Central memory CD8-positive, alpha-beta T cell (primary cell): ENCODE data around the gene PANX2.

ENCODE experiments used
- ATAC-seq: fragments of 150-1000 bp; cut with Tn5 transposase; replicated peaks from 2 replicates; pipeline ENCODE4 v1.10.0; 2022; ENCODE audit warnings: mild to moderate bottlenecking, moderate FRiP score, moderate number of reproducible peaks; ENCODE audit not compliant: poor library complexity, severe bottlenecking; ENCODE audit errors: extremely low read depth
- DNase-seq, 2 donors: peaks; one replicate each; pipeline ENCODE4 v3.0.0; 2021; ENCODE audit warnings: low spot score in 2 of 2
- H3K27ac Mint-ChIP-seq: one replicate; pipeline ENCODE4 v1.8.0; 2022; ENCODE audit warnings: low read depth, mild to moderate bottlenecking, moderate library complexity, mixed read lengths
- H3K27me3 Mint-ChIP-seq: one replicate; pipeline ENCODE4 v1.8.0; 2022; ENCODE audit warnings: mixed read lengths
- H3K36me3 Mint-ChIP-seq: one replicate; pipeline ENCODE4 v1.8.0; 2022; ENCODE audit warnings: mild to moderate bottlenecking, moderate library complexity, mixed read lengths; ENCODE audit not compliant: insufficient read depth
- H3K4me1 Mint-ChIP-seq: one replicate; pipeline ENCODE4 v1.8.0; 2022; ENCODE audit warnings: mixed read lengths
- H3K4me3 Mint-ChIP-seq: one replicate; pipeline ENCODE4 v1.8.0; 2022; ENCODE audit warnings: mild to moderate bottlenecking, moderate library complexity, mixed read lengths
- H3K9me3 Mint-ChIP-seq: one replicate; pipeline ENCODE4 v1.8.0; 2022; ENCODE audit warnings: mixed read lengths

Gene PANX2

GRCh38 chr22:50169181-50169759 is 1.3 kb upstream of the PANX2 start:
- peak overlapping the region; percentile 72 for H3K4me3 Mint-ChIP-seq
- DNase-seq (no peak), ATAC-seq (no peak)
- H3K9me3 Mint-ChIP-seq, result no peaks in the 10 kb centered on the region
- H3K4me1 Mint-ChIP-seq, result peaks cover 7% of the 10 kb centered on the region
- no peak overlapping the region for H3K27ac Mint-ChIP-seq
- H3K27me3 Mint-ChIP-seq, result peaks cover 61% of the 10 kb centered on the region
- H3K36me3 Mint-ChIP-seq, result peaks cover 4% of the 10 kb centered on the region

GRCh38 chr22:50169774-50170341 is 673 bp upstream of the PANX2 start:
- peaks cover 4% of the 10 kb centered on the region for H3K36me3 Mint-ChIP-seq
- ATAC-seq (peak; percentile 28), DNase-seq (no peak)
- H3K27ac Mint-ChIP-seq, result no peak overlapping the region
- peaks cover 7% of the 10 kb centered on the region for H3K4me1 Mint-ChIP-seq
- peak overlapping the region; percentile 72 for H3K4me3 Mint-ChIP-seq
- H3K9me3 Mint-ChIP-seq, result no peaks in the 10 kb centered on the region
- H3K27me3 Mint-ChIP-seq, result peaks cover 57% of the 10 kb centered on the region

- ATAC-seq (no peak), DNase-seq (no peak)
- peaks cover 57% of the 10 kb centered on the region for H3K27me3 Mint-ChIP-seq
- H3K4me1 Mint-ChIP-seq, result peaks cover 7% of the 10 kb centered on the region
- peak overlapping the region; percentile 73 for H3K4me3 Mint-ChIP-seq
- peaks cover 4% of the 10 kb centered on the region for H3K36me3 Mint-ChIP-seq
- H3K27ac Mint-ChIP-seq, result no peak overlapping the region
- H3K9me3 Mint-ChIP-seq, result no peaks in the 10 kb centered on the region
Measured at GRCh38 chr22:50171319-50171964, 911 bp downstream of the PANX2 start.

GRCh38 chr22:50171965-50172421 is 1.5 kb downstream of the PANX2 start:
- Mint-ChIP-seq H3K9me3 (no peaks in the 10 kb centered on the region), H3K27me3 (peaks cover 57% of the 10 kb centered on the region), H3K4me3 (peak overlapping the region; percentile 43), H3K27ac (no peak overlapping the region), H3K36me3 (peaks cover 5% of the 10 kb centered on the region), H3K4me1 (peaks cover 7% of the 10 kb centered on the region)
- DNase-seq (no peak), ATAC-seq (no peak)

- Mint-ChIP-seq H3K9me3 (no peaks in the 10 kb centered on the region), H3K4me1 (peaks cover 7% of the 10 kb centered on the region), H3K27me3 (peaks cover 46% of the 10 kb centered on the region), H3K4me3 (no peak overlapping the region), H3K27ac (no peak overlapping the region), H3K36me3 (peaks cover 5% of the 10 kb centered on the region)
- no peak for ATAC-seq
- no peak for DNase-seq
Measured at GRCh38 chr22:50173311-50173982, 2.9 kb downstream of the PANX2 start.

GRCh38 chr22:50173983-50174355 is 3.4 kb downstream of the PANX2 start:
- Mint-ChIP-seq H3K27me3 (peaks cover 41% of the 10 kb centered on the region), H3K36me3 (peaks cover 5% of the 10 kb centered on the region), H3K9me3 (no peaks in the 10 kb centered on the region), H3K27ac (no peak overlapping the region), H3K4me1 (peaks cover 6% of the 10 kb centered on the region), H3K4me3 (no peak overlapping the region)
- ATAC-seq (no peak), DNase-seq (no peak)

- Mint-ChIP-seq H3K27me3 (peaks cover 38% of the 10 kb centered on the region), H3K9me3 (no peaks in the 10 kb centered on the region), H3K4me3 (no peak overlapping the region), H3K36me3 (peaks cover 4% of the 10 kb centered on the region), H3K27ac (no peak overlapping the region), H3K4me1 (peaks cover 2% of the 10 kb centered on the region)
- no peak for DNase-seq
- no peak for ATAC-seq
Measured at GRCh38 chr22:50174382-50175190, 4.1 kb downstream of the PANX2 start.

- DNase-seq, result no peak
- H3K27me3 Mint-ChIP-seq, result peaks cover 42% of the 10 kb centered on the region
- H3K9me3 Mint-ChIP-seq, result no peaks in the 10 kb centered on the region
- H3K36me3 Mint-ChIP-seq, result peaks cover 4% of the 10 kb centered on the region
- no peak overlapping the region for H3K27ac Mint-ChIP-seq
- H3K4me1 Mint-ChIP-seq, result peaks cover 7% of the 10 kb centered on the region
- H3K4me3 Mint-ChIP-seq, result no peak overlapping the region
- no peak for ATAC-seq
Measured at GRCh38 chr22:50175191-50175461, 4.6 kb downstream of the PANX2 start.

- no peak for DNase-seq
- peaks cover 10% of the 10 kb centered on the region for H3K4me1 Mint-ChIP-seq
- peaks cover 37% of the 10 kb centered on the region for H3K27me3 Mint-ChIP-seq
- no peaks in the 10 kb centered on the region for H3K9me3 Mint-ChIP-seq
- no peak for ATAC-seq
- H3K36me3 Mint-ChIP-seq, result peaks cover 4% of the 10 kb centered on the region
- H3K27ac Mint-ChIP-seq, result no peak overlapping the region
- no peak overlapping the region for H3K4me3 Mint-ChIP-seq
Measured at GRCh38 chr22:50175921-50176849, 5.7 kb downstream of the PANX2 start.

GRCh38 chr22:50176850-50177536 is 6.5 kb downstream of the PANX2 start:
- no peaks in the 10 kb centered on the region for H3K9me3 Mint-ChIP-seq
- no peak overlapping the region for H3K27ac Mint-ChIP-seq
- H3K36me3 Mint-ChIP-seq, result peaks cover 4% of the 10 kb centered on the region
- DNase-seq, result no peak
- no peak overlapping the region for H3K4me3 Mint-ChIP-seq
- peaks cover 31% of the 10 kb centered on the region for H3K27me3 Mint-ChIP-seq
- ATAC-seq, result no peak
- H3K4me1 Mint-ChIP-seq, result peaks cover 10% of the 10 kb centered on the region
